ENCODE measurements around the gene RELL2. TPM values are rescaled to one million over a fixed set of nuclear protein-coding genes. Genes with fewer than 3 reads are reported as not detected.

Gene RELL2
- total RNA-seq, 2 donors from 2014 or later: 2.1 to 6.7 TPM

- H3K4me3 ChIP-seq: no peak overlapping the region
- H3K27me3 ChIP-seq: no peaks in the 10 kb centered on the region
- intact Hi-C loops (cut with DNase I): no loop called here
- no peak overlapping the region for H3K9ac ChIP-seq (ENCODE audit: low read depth in 2 of 2, low read length in 2 of 2)
- no peaks in the 10 kb centered on the region for H3K9me3 ChIP-seq
- H3K36me3 ChIP-seq: no peaks in the 10 kb centered on the region
- H3K27ac ChIP-seq: no peak overlapping the region
- no peak for DNase-seq
- H3K4me1 ChIP-seq: no peaks in the 10 kb centered on the region
- TF ChIP-seq CTCF (IDR thresholded peaks at IDR 0.05): no peak
These were observed 50.0 kb downstream of the RELL2 start for GRCh38 chr5:141686648-141687416.

Other genes starting within 250 kb of the RELL2 start
- gene PCDHGB4, start 249.3 kb upstream of the RELL2 start, total RNA-seq: under 1 TPM; 0.69 to 0.96 TPM
- gene PCDHGA8, start 244.4 kb upstream of the RELL2 start, total RNA-seq: under 1 TPM; 0.17 to 0.48 TPM
- gene PCDHGB5, start 239.1 kb upstream of the RELL2 start, total RNA-seq: 1 to 10 TPM; 2.1 to 3.1 TPM
- gene PCDHGA9, start 234.2 kb upstream of the RELL2 start, total RNA-seq: 1 to 10 TPM; 1.1 to 2.2 TPM
- 1 to 10 TPM; 1.0 to 1.8 TPM for gene PCDHGB6, start 229.0 kb upstream of the RELL2 start, total RNA-seq
- 1 to 10 TPM; 2.7 to 4.7 TPM for gene PCDHGA10, start 224.0 kb upstream of the RELL2 start, total RNA-seq
- gene PCDHGB7, start 219.3 kb upstream of the RELL2 start, total RNA-seq: 1 to 10 TPM; 2.5 to 3.3 TPM
- 1 to 10 TPM; 1.3 to 1.6 TPM for gene PCDHGA11, start 215.9 kb upstream of the RELL2 start, total RNA-seq
- 1 to 10 TPM; 1.0 to 1.5 TPM for gene PCDHGA12, start 206.5 kb upstream of the RELL2 start, total RNA-seq
- 10 to 100 TPM; 13.1 to 22.2 TPM for gene PCDHGC3, start 161.0 kb upstream of the RELL2 start, total RNA-seq
- gene PCDHGC4, start 152.0 kb upstream of the RELL2 start, total RNA-seq: under 1 TPM; 0.35 to 0.64 TPM
- gene PCDHGC5, start 147.9 kb upstream of the RELL2 start, total RNA-seq: under 1 TPM; 0.32 to 0.64 TPM
- gene DIAPH1, start 18.0 kb upstream of the RELL2 start, total RNA-seq: 100 to 1,000 TPM; 113 to 143 TPM
- 10 to 100 TPM; 36.6 to 44.0 TPM for gene HDAC3, start 148 bp upstream of the RELL2 start, total RNA-seq
- 10 to 100 TPM; 14.1 to 15.4 TPM for gene FCHSD1, start 14.4 kb downstream of the RELL2 start, total RNA-seq
- gene ARAP3, start 45.2 kb downstream of the RELL2 start, total RNA-seq: 10 to 100 TPM in 1 of 2 donors, 1 to 10 TPM in 1; 5.1 to 15.4 TPM
- 100 to 1,000 TPM in 1 of 2 donors, 10 to 100 TPM in 1; 97.3 to 105 TPM for gene PCDH1, start 241.4 kb downstream of the RELL2 start, total RNA-seq